Endothelial cell of umbilical vein (primary cell): ENCODE results near the gene CLRN1.

Experiments
- POLR2A ChIP-seq: IDR thresholded peaks from 2 replicates; pipeline ENCODE4 v1.6.1; 2012; ENCODE audit warnings: low read depth, mild to moderate bottlenecking, control low read depth, low read length
- TF ChIP-seq, protein P1 (sequence below), 2 donors: IDR thresholded peaks; 1 replicate in 1 of 2; 2 replicates in 1 of 2; pipeline ENCODE4 v1.5.1; 2011; ENCODE audit warnings: low read length in 2 of 2, mild to moderate bottlenecking in 2 of 2, moderate library complexity in 2 of 2, control low read depth in 1 of 2, inconsistent platforms in 1 of 2, low read depth in 1 of 2; ENCODE audit not compliant: insufficient read depth in 1 of 2; ENCODE audit errors: extremely low read depth in 1 of 2

DNA sequence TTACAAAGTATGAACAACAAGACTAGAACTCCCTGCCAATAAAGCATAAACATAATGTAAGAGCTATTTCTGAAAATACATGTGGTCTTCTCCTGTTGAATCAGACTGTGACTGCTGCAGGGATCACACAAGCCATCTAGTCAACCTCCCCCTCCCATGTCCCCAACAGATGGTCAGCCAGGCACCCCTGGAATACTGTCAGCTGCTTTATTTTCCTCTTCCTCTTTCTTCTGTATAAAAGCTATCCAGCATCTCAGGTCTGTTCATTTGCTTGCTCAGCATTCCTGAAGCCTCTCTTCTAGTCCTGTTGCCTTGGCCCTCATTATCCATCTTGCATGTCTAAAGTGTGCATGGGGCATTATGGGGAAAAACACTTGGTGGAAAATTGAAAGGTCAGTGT is 60.8 kb downstream of the CLRN1 start:
- TF ChIP-seq, protein P1, sequence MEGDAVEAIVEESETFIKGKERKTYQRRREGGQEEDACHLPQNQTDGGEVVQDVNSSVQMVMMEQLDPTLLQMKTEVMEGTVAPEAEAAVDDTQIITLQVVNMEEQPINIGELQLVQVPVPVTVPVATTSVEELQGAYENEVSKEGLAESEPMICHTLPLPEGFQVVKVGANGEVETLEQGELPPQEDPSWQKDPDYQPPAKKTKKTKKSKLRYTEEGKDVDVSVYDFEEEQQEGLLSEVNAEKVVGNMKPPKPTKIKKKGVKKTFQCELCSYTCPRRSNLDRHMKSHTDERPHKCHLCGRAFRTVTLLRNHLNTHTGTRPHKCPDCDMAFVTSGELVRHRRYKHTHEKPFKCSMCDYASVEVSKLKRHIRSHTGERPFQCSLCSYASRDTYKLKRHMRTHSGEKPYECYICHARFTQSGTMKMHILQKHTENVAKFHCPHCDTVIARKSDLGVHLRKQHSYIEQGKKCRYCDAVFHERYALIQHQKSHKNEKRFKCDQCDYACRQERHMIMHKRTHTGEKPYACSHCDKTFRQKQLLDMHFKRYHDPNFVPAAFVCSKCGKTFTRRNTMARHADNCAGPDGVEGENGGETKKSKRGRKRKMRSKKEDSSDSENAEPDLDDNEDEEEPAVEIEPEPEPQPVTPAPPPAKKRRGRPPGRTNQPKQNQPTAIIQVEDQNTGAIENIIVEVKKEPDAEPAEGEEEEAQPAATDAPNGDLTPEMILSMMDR (IDR thresholded peaks at IDR 0.05; ENCODE audit: extremely low read depth in 1 of 2, insufficient read depth in 1 of 2, low read depth in 1 of 2, low read length in 2 of 2), result no peak
- TF ChIP-seq POLR2A, result no peak
